ENCODE data around the gene SNAPC2.
"Not testable (repeated sequence)": the region's sequence is repeated elsewhere in the genome, so short reads cannot be mapped to it uniquely, and the experiment has no call there.

Gene SNAPC2

DNA sequence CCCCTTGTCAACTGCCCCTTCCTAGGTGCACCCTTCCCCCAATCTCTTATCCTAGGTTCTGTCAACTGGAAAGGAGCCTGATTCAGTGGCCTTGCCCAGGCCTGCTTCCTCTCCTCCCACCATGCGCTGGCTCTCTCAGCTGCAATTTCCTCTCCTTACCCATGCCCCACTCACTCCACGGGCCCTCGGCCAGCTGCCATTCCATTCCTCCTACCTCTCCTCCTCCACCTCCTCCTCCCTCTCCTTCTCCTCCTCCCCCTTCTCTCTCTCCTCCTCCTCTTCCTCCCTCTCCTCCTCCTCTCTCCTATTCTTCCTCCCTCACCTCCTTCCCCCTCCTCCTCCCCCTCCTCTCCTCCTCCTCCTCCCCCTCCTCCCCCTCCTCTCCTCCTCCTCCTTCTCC, 32.9 kb downstream of the SNAPC2 start:
- Mint-ChIP-seq H3K27ac (no peak overlapping the region), H3K36me3 (ENCODE audit: low read depth) (no peaks in the 10 kb centered on the region), H3K4me3 (no peak overlapping the region), H3K4me1 (ENCODE audit: low read depth) (no peaks in the 10 kb centered on the region), H3K9me3 (no peaks in the 10 kb centered on the region), H3K27me3 (no peaks in the 10 kb centered on the region)

DNA sequence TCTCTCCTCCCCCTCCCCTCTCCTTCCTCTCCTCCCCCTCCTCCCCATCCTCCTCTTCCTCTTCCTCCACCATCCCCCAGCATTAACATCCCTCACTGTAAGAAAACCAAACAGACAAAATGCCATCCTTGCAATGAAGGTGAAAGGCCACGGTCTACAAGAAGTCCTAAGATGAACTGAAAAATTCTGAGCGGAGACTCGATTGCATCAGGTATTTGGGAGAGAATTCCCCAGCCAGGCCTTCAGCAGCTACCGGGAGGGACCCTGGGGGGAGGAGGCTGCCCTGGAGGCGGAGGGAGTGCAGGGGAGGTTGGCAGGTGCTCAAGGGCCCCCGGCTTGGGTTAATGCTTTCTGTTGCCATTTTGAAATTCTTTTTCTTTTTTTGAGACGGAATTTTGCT, 33.4 kb downstream of the SNAPC2 start:
- Mint-ChIP-seq H3K27ac (no peak overlapping the region), H3K4me3 (no peak overlapping the region), H3K36me3 (ENCODE audit: low read depth) (peaks cover 4% of the 10 kb centered on the region), H3K4me1 (ENCODE audit: low read depth) (no peaks in the 10 kb centered on the region), H3K27me3 (no peaks in the 10 kb centered on the region), H3K9me3 (no peaks in the 10 kb centered on the region)

DNA sequence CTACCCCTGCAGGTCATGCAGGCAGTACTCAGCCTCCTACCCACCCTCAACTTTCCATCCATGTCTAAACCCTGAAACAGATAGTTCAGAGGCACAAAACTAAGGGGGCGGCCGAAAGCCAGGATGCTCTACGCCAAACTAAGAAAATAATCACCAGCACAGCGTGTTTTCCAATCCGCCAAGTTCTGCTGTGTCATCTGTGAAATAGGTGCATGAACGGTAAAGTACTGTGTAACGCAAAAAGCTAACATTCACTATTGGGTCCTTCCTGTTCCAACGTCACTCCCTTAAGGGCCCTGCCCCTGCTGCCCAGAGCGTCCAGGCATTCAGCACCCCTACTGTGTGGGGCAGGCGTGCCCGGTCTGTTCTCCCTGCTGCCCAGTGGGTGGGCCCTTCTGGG, 35.6 kb downstream of the SNAPC2 start:
- Mint-ChIP-seq H3K4me3 (no peak overlapping the region), H3K27ac (no peak overlapping the region)

DNA sequence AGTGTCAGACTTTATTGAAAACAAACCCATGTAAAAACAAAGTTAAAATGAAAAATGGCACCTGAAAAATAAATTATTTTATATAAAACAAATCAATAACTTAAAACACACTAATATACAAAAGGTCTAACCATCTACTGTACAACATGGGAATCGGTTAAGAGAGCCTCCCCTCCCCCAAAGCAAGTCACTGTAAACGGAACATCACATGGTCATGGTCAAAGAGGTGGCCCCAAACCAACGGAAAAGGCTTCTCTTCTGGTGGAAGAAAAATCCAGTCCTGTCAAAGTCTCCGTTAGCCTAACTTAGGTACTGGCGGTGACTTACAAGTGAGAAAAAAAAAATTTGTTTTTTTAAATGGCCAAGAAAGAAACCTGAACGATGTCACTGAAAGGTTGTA, 39.1 kb downstream of the SNAPC2 start:
- Mint-ChIP-seq H3K36me3 (ENCODE audit: low read depth) (peaks cover 29% of the 10 kb centered on the region), H3K9me3 (no peaks in the 10 kb centered on the region), H3K27ac (no peak overlapping the region), H3K4me1 (ENCODE audit: low read depth) (peaks cover 7% of the 10 kb centered on the region), H3K4me3 (no peak overlapping the region), H3K27me3 (no peaks in the 10 kb centered on the region)

More for the DNA sequence above, 35.6 kb downstream of the SNAPC2 start:
- H3K9me3 Mint-ChIP-seq: no peaks in the 10 kb centered on the region
- H3K27me3 Mint-ChIP-seq: no peaks in the 10 kb centered on the region
- H3K4me1 Mint-ChIP-seq (ENCODE audit: low read depth): peaks cover 7% of the 10 kb centered on the region
- H3K36me3 Mint-ChIP-seq (ENCODE audit: low read depth): peaks cover 15% of the 10 kb centered on the region

DNA sequence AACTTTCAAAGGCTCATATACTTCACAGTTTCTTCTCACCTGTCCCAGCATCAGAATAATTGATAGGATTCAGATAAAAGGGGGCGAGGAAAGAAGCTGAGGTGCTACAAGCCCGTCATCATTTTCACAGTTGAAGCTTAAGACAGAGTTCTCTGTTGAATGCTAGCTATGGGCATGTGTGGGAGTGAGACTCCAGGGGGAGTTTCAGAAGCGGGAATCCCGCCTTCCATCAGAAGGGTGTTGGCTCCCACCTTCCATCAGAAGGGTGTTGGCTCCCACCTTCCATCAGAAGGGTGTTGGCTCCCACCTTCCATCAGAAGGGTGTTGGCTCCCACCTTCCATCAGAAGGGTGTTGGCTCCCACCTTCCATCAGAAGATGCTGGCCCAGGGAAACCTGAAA, 40.9 kb downstream of the SNAPC2 start:
- not testable (repeated sequence) for H3K27me3 Mint-ChIP-seq; H3K4me1 Mint-ChIP-seq (ENCODE audit: low read depth); H3K9me3 Mint-ChIP-seq; H3K4me3 Mint-ChIP-seq; H3K27ac Mint-ChIP-seq
- peaks cover 38% of the 10 kb centered on the region for H3K36me3 Mint-ChIP-seq (ENCODE audit: low read depth)

DNA sequence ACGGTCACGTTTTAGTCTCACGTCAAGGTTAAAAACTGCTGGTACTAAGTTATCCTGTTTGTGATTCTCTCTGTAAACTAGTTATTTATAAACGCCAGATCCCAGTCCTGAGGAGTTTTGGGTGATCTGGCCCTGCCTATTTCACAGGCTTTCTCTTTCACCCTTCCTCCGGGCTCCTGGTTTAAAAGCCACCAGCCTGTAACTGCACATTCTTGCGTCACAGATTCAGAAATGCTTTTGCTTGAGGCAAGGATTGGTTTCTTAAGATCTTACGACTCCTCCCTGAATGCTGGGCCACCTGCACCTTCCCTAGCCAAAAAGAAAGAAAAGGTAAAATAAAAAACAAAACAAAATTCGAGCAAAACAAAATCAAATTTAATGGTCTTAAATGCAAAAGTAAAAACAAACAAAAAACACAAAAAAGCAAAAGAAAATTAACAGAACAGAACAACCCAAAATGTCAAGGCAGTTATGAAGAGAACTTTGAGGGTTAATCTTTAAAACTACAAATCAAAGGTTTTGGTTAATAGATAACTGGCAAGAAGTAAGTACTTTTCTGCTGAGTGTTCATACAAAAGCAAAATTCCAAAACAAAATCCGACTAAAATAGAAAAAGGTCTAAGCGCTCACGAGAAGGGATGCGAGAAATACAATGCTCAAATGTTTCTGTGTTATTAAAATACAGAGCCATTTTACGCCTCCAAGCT, 41.9 kb downstream of the SNAPC2 start:
- H3K4me3 Mint-ChIP-seq: no peak overlapping the region
- peaks cover 43% of the 10 kb centered on the region for H3K36me3 Mint-ChIP-seq (ENCODE audit: low read depth)
- no peak overlapping the region for H3K27ac Mint-ChIP-seq
- H3K9me3 Mint-ChIP-seq: no peaks in the 10 kb centered on the region
- peaks cover 7% of the 10 kb centered on the region for H3K4me1 Mint-ChIP-seq (ENCODE audit: low read depth)
- H3K27me3 Mint-ChIP-seq: no peaks in the 10 kb centered on the region

DNA sequence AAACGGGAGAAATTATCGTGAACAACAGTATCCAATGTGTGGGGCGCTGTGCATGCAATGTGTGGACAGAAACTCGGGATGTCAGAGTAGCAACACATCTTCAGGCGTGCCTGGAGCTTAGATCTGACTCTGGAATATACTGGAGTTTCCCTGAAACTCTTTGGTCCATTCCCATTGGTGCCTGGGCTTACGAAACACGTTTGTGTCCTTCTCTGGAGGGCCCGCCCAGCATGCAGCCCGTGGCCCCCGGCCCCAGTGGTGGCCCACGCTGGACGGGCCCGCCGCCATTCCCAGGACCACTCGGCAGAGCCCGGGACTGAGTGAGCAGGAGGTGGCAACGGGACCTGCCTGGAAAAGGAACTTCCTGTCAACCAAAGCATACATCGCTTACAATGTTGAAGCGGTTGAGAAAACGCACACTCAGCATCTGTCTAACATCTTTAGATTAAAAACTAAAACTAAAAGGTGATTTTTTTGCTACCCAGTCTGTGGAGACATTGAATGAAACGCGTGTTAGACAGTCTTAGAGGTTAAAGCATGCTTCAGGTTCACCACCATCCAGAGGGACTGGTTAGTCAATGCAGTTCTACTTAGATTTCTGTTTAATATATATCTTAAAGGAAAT, 42.6 kb downstream of the SNAPC2 start:
- Mint-ChIP-seq H3K9me3 (no peaks in the 10 kb centered on the region), H3K36me3 (ENCODE audit: low read depth) (peaks cover 50% of the 10 kb centered on the region), H3K4me3 (no peak overlapping the region), H3K27me3 (no peaks in the 10 kb centered on the region), H3K4me1 (ENCODE audit: low read depth) (peaks cover 7% of the 10 kb centered on the region), H3K27ac (no peak overlapping the region)

DNA sequence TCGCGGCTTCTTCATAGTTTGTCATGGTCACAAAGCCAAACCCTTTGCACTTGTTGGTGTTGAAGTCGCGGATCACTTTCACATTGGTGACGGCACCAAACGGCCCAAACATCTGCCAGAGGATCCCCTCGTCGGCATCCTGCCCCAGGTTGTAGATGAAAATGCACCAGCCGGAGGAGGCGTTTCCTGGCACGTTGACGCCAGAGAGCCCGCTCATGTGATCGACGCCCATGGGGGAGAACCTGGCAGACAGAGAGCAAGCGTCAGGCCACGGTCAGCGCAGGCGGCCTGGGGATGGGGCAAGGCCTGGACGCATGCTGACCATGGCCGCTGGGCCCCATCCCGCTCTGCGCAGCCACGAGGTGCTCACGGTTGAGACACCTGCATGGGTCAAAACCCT, 43.4 kb downstream of the SNAPC2 start:
- peaks cover 7% of the 10 kb centered on the region for H3K4me1 Mint-ChIP-seq (ENCODE audit: low read depth)
- peaks cover 47% of the 10 kb centered on the region for H3K36me3 Mint-ChIP-seq (ENCODE audit: low read depth)
- H3K4me3 Mint-ChIP-seq: no peak overlapping the region
- no peak overlapping the region for H3K27ac Mint-ChIP-seq
- H3K27me3 Mint-ChIP-seq: no peaks in the 10 kb centered on the region
- H3K9me3 Mint-ChIP-seq: no peaks in the 10 kb centered on the region

DNA sequence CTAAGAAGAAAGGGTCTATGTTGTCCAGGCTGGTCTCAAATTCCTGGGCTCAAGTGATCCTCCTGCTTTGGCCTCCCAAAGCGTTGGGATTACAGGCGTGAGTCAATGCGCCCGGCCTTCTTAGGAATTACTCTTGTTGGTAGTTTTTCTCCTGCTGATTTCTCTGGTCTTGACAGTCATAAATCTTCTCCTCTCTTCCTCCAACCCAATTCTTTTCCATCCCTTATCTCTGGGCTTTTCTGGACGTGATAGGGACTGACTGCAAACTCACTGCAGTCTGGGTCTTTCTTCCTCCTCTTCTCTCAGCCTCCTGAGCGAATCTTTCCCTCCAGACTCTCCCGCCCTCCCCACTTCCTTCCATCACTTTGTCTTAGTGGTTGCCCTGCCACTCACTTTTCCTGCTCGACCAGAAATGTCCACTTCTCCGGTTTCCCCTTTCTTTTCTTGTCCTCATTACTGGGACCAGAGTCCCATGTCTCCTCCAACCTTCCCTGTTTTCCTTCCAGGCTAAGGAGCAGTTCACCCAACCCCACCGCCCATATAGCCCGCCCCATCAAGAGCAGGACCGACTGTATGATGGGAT, 45.2 kb downstream of the SNAPC2 start:
- Mint-ChIP-seq H3K27me3 (no peaks in the 10 kb centered on the region), H3K4me1 (ENCODE audit: low read depth) (no peaks in the 10 kb centered on the region), H3K9me3 (no peaks in the 10 kb centered on the region), H3K36me3 (ENCODE audit: low read depth) (peaks cover 41% of the 10 kb centered on the region), H3K27ac (peak overlapping the region; percentile 55), H3K4me3 (no peak overlapping the region)

DNA sequence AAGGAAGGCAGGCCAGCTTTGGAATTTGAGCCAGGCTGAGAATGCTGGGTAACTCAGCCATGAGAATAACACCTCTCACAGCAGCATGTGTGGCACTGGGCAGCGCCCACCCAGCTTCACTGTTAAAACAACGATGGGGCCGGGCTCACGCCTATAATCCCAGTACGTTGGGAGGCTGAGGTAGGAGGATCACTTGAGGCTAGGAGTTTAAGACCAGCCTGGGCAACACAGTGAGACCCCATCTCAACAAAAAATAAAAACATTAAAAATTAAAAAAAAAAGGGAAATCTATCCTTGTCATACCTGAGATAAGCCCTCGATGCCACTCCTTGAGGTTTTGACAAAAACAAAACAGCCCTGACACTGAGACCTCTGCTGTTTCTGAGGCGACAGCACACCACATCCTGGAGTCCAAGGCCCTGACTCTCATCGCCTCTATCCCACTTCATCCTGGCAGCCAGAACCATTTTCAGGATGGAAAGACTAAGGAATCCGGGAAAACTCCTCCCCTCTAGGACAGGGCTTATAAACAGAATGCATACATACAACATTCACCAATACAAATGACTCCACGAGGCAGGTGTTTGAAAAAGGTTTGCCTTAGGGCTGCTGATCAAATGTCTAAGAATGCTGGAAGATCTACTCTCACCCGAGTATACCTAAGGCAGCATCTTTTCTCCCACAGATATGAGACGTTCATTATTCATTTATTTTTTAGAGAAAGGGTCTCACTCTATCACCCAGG, 46.0 kb downstream of the SNAPC2 start:
- no peaks in the 10 kb centered on the region for H3K4me1 Mint-ChIP-seq (ENCODE audit: low read depth)
- peaks cover 39% of the 10 kb centered on the region for H3K36me3 Mint-ChIP-seq (ENCODE audit: low read depth)
- no peak overlapping the region for H3K4me3 Mint-ChIP-seq
- no peak overlapping the region for H3K27ac Mint-ChIP-seq
- H3K27me3 Mint-ChIP-seq: no peaks in the 10 kb centered on the region
- H3K9me3 Mint-ChIP-seq: no peaks in the 10 kb centered on the region

DNA sequence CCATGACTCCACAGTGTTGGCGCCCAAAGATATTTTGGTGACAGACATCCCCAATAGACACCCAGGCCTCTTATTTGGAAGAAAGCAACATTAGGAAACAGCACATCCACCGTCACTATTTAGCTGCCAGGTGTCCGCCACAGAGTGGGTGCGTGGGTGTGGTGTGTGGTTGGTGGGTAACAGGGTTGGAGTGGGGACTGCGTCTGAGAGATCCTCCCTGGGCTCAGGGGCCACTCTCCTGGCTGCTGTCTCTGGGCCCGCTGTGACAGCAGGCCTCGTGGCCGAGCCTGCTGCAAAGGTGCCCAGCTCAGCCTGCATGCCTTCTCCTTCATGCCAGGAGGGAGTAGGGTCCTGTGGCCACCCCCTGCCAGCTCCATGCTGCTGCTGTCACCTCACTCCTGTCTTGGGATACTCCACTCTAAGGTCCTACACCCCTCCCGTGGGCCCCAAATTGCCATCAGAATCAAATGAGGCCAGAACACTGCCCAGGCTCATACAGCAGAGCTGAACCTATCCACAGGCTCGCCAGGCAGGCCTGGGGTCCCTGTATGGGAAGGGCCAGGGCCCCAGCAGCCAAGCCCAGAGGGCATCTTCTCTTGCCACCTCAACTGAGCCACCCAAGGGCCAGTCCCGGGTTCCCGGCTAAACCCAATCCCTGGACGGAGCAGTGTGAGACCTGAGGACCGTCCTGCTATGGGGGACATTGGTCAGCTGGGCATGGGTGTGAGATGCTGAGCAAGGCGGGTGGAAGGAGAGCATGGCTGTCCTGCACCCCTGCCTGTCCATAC, 48.1 kb downstream of the SNAPC2 start:
- no peaks in the 10 kb centered on the region for H3K27me3 Mint-ChIP-seq
- no peaks in the 10 kb centered on the region for H3K9me3 Mint-ChIP-seq
- H3K4me1 Mint-ChIP-seq (ENCODE audit: low read depth): no peaks in the 10 kb centered on the region
- peaks cover 30% of the 10 kb centered on the region for H3K36me3 Mint-ChIP-seq (ENCODE audit: low read depth)
- no peak overlapping the region for H3K27ac Mint-ChIP-seq
- H3K4me3 Mint-ChIP-seq: no peak overlapping the region

DNA sequence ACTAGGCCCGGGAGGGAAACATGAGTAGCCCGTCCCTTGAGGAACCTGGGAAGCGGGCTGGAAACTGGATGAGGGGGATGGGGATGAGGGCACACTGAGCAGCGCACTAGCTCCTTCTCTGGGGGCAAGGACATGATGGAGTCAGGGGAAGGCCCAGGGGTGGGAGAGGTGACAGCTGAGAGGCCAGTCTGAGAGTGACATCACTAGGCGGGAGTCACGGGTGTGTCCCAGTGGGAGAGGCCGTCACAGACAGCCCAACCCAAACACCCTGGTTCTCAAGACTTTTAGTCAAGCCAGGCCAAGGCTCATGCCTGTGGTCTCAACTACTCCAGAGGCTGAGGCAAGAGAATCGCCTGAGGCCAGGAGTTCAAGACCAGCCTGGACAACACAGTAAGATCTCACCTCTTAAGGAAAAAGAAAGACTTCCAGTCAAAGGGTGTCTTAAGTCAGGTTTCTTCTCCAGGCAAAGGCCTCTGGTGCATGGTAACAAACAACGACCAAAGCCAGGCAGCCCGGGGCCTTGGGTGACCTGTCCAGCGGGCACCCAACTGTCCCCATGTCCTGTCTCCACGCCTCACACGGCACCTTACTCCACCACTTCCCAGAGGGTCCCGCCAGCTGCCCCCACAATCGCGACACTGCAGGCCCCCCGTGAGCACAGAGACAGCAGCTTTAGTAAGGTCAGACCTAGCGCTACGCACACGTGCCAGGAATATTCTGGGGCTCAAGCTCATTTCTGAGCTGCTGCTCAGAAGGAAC, 48.8 kb downstream of the SNAPC2 start:
- Mint-ChIP-seq H3K36me3 (ENCODE audit: low read depth) (peaks cover 33% of the 10 kb centered on the region), H3K27ac (no peak overlapping the region), H3K9me3 (no peaks in the 10 kb centered on the region), H3K4me1 (ENCODE audit: low read depth) (no peaks in the 10 kb centered on the region), H3K27me3 (no peaks in the 10 kb centered on the region), H3K4me3 (no peak overlapping the region)

DNA sequence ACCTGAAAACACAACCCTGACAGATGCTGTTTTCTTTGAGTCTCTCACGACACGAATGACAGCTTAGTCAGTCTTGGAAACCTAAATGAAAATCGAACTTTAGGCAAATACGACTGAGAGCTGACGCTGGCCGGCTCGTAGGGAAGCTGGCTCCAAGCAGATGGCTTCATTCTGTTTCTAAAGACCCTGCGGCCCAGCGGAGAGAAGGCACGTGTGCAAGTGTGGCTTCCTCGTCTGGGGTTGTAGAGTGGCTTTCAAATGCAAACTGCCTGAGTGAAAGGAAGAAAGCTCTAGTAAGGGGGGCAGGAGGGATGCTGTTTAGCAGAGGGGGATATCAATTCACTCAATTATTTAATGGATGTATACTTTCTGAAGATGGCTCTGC, 49.4 kb downstream of the SNAPC2 start:
- Mint-ChIP-seq H3K4me1 (ENCODE audit: low read depth) (no peaks in the 10 kb centered on the region), H3K27me3 (no peaks in the 10 kb centered on the region), H3K36me3 (ENCODE audit: low read depth) (peaks cover 39% of the 10 kb centered on the region), H3K27ac (no peak overlapping the region), H3K9me3 (no peaks in the 10 kb centered on the region), H3K4me3 (no peak overlapping the region)
